Lung (tissue), 12 donors: ENCODE results near the gene NLRP5. TPM values are rescaled to one million over a fixed set of nuclear protein-coding genes. Genes with fewer than 3 reads are reported as not detected.

Experiments used
- ATAC-seq: fragments of 200-7000 bp; cut with Tn5 transposase; one replicate; pipeline ENCODE4 v1.9.1; 2020; ENCODE audit warnings: moderate number of reproducible peaks; ENCODE audit not compliant: insufficient read depth, low FRiP score
- DNase-seq, 3 donors: peaks; one replicate each; pipeline ENCODE4 v3.0.0-alpha.2; 2013 to 2017
- H3K27ac ChIP-seq, 2 donors: one replicate each; pipeline ENCODE4 v1.5.1; 2013; ENCODE audit warnings: mild to moderate bottlenecking in 2 of 2, moderate library complexity in 2 of 2, control low read depth in 1 of 2, inconsistent platforms in 1 of 2, low read depth in 1 of 2, low read length in 1 of 2
- H3K27me3 ChIP-seq, 3 donors: one replicate each; pipeline ENCODE4 v1.5.1; 2013; ENCODE audit warnings: low read length in 2 of 3; ENCODE audit not compliant: control insufficient read depth in 3 of 3, insufficient read depth in 3 of 3
- H3K36me3 ChIP-seq, 4 donors: one replicate each; pipeline ENCODE4 v1.5.1; 2013; ENCODE audit warnings: low read length in 4 of 4, mild to moderate bottlenecking in 1 of 4, moderate library complexity in 1 of 4; ENCODE audit not compliant: control insufficient read depth in 4 of 4, insufficient read depth in 4 of 4
- H3K4me1 ChIP-seq, 5 donors: one replicate each; pipeline ENCODE4 v1.5.1; 2013; ENCODE audit warnings: low read length in 5 of 5, mild to moderate bottlenecking in 2 of 5, moderate library complexity in 1 of 5; ENCODE audit not compliant: control insufficient read depth in 5 of 5, insufficient read depth in 5 of 5
- H3K4me3 ChIP-seq: one replicate; pipeline ENCODE4 v1.5.1; 2013; ENCODE audit warnings: mild to moderate bottlenecking, control low read depth, moderate library complexity
- H3K9ac ChIP-seq, 2 donors: one replicate each; pipeline ENCODE4 v1.5.1; 2013; ENCODE audit warnings: low read length in 2 of 2, control low read depth in 1 of 2; ENCODE audit not compliant: insufficient read depth in 1 of 2
- H3K9me3 ChIP-seq, 4 donors: one replicate each; pipeline ENCODE4 v1.5.1; 2013; ENCODE audit warnings: low read length in 3 of 4, mild to moderate bottlenecking in 1 of 4, moderate library complexity in 1 of 4; ENCODE audit not compliant: control insufficient read depth in 4 of 4, insufficient read depth in 3 of 4
- CTCF ChIP-seq: IDR thresholded peaks from 2 replicates; pipeline ENCODE4 v1.5.1; 2012; ENCODE audit warnings: mild to moderate bottlenecking; ENCODE audit errors: control extremely low read depth, extremely low read depth
- WGBS, 2 donors: extraction: QIAGEN DNeasy Blood & Tissue Kit; methylation state at CpG; one replicate each; pipeline ENCODE4 v1.1.7; 2013; 5-methylcytosine and 5-hydroxymethylcytosine counted together
- polyA plus RNA-seq, 2 donors: library from polyadenylated mRNA; stranded (reverse); fragments of 200-250 nt; gene quantifications; one replicate each; pipeline ENCODE4 v1.2.1, GENCODE V29; 2013
- total RNA-seq, 2 donors: library from RNA; depleted of rRNA in 1 of 2; stranded (reverse); fragments of >200 nt in 1 of 2; gene quantifications; one replicate each; pipeline ENCODE4 v1.2.1, GENCODE V29; 2014 to 2021
- donor health status: control.
- donor health status: control.
- donor health status: Bipolar disorder and iron deficiency.
- donor health status: healthy.
- donor health status: DM: yes; HTN: yes; CAD: no.

The NLRP5 gene
- total and polyA plus RNA-seq, 4 donors, result not detected

DNA sequence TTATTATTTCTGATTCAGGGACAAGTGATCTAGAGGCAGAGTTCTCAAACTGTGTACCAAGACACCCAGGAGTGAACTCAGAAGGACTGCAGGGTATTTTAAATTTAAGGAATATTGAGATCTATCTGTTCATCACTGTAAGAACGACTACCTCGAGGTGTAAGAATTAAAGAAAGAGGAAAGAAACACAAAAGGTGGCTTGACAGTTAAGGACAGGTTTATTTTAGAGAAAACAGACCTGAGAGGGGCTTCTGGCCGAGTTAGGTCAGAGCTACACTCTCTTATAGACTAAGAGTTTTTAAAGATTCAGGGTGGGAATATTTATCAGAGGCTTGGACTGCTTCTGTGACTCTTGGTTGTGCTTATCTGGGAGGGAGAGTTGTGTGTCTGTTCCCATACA is 12.6 kb upstream of the NLRP5 start:
- Histone ChIP-seq H3K4me3 (no peak overlapping the region), H3K9ac (no peak overlapping the region), H3K36me3 (no peaks in the 10 kb centered on the region), H3K9me3 (peaks cover 0 to 13% (median 4%) of the 10 kb centered on the region in 4 donors), H3K4me1 (no peaks in the 10 kb centered on the region), H3K27me3 (no peaks in the 10 kb centered on the region), H3K27ac (no peak overlapping the region)
- DNase-seq, result no peak
- no peak for TF ChIP-seq CTCF
- ATAC-seq, result no peak
- 37 to 43% methylated on average over 3 of the region's 3 CpGs for WGBS, 2 donors

DNA sequence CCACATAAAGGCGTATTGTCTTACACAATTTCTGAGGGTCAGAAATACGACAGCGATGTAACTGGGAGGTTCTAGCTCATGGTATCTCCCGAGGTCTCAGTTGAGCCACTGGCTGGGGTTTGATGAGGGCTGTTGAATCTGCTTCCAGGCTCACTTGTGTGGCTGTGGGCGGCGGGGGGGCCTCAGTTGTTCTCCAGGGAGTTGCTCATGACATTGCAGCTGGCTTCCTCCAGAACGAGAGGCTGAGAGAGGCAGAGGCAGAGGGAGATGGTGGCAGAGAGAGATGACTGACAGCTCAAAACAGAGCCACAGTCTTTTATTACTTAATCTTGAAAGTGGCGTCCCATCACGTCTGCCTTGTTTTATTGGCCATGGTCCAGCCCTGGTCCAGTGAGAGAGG is 6.2 kb upstream of the NLRP5 start:
- ATAC-seq (no peak), DNase-seq (no peak)
- H3K4me3 ChIP-seq, result no peak overlapping the region
- WGBS, 2 donors, result 72 to 81% methylated on average over 9 of the region's 9 CpGs
- H3K36me3 ChIP-seq, result no peaks in the 10 kb centered on the region
- TF ChIP-seq CTCF, result no peak
- H3K9me3 ChIP-seq, result peaks cover 0 to 9% (median 2%) of the 10 kb centered on the region in 4 donors
- no peaks in the 10 kb centered on the region for H3K27me3 ChIP-seq
- no peaks in the 10 kb centered on the region for H3K4me1 ChIP-seq
- H3K9ac ChIP-seq, result no peak overlapping the region
- no peak overlapping the region for H3K27ac ChIP-seq

- DNase-seq (no peak), ATAC-seq (no peak)
- Histone ChIP-seq H3K9me3 (peaks cover 0 to 8% (median 0%) of the 10 kb centered on the region in 4 donors), H3K27ac (no peak overlapping the region), H3K4me3 (no peak overlapping the region), H3K4me1 (no peaks in the 10 kb centered on the region), H3K36me3 (no peaks in the 10 kb centered on the region), H3K9ac (no peak overlapping the region), H3K27me3 (no peaks in the 10 kb centered on the region)
- 76 to 82% methylated on average over 1 of the region's 1 CpG for WGBS, 2 donors
- TF ChIP-seq CTCF, result no peak
Measured at GRCh38 chr19:55985254-55985653, 1.3 kb upstream of the NLRP5 start.

DNA sequence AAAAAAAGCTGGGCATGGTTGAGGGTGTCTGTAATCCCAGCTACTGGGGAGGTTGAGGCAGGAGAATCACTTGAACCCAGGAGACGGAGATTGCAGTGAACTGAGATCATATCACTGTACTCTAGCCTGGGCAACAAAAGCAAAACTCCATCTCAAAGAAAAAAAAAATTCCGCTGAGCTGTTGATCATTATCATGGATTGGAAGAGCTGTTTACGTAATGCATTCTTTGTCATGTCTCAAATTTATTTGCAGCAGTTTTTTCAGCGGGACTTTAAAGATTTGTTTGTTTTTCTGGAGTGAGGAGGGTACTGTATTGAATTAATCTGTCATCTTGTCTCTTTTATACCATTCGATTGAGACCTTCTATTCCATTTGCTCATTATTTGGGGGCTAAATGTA is 4.3 kb downstream of the NLRP5 start:
- Histone ChIP-seq H3K4me3 (no peak overlapping the region), H3K27me3 (no peaks in the 10 kb centered on the region), H3K36me3 (no peaks in the 10 kb centered on the region), H3K4me1 (no peaks in the 10 kb centered on the region), H3K27ac (no peak overlapping the region), H3K9ac (no peak overlapping the region), H3K9me3 (peaks cover 0 to 6% (median 2%) of the 10 kb centered on the region in 4 donors)
- DNase-seq (no peak), ATAC-seq (no peak)
- TF ChIP-seq CTCF, result no peak
- WGBS, 2 donors, result 73 to 81% methylated on average over 5 of the region's 5 CpGs
